HG03139 (cell line): ENCODE measurements around the gene SPACDR.

Experiments used
- ATAC-seq: cut with Tn5 transposase; IDR thresholded peaks from one replicate; pipeline ENCODE4 v1.9.1; 2021; ENCODE audit not compliant: unreplicated experiment

Gene SPACDR

DNA sequence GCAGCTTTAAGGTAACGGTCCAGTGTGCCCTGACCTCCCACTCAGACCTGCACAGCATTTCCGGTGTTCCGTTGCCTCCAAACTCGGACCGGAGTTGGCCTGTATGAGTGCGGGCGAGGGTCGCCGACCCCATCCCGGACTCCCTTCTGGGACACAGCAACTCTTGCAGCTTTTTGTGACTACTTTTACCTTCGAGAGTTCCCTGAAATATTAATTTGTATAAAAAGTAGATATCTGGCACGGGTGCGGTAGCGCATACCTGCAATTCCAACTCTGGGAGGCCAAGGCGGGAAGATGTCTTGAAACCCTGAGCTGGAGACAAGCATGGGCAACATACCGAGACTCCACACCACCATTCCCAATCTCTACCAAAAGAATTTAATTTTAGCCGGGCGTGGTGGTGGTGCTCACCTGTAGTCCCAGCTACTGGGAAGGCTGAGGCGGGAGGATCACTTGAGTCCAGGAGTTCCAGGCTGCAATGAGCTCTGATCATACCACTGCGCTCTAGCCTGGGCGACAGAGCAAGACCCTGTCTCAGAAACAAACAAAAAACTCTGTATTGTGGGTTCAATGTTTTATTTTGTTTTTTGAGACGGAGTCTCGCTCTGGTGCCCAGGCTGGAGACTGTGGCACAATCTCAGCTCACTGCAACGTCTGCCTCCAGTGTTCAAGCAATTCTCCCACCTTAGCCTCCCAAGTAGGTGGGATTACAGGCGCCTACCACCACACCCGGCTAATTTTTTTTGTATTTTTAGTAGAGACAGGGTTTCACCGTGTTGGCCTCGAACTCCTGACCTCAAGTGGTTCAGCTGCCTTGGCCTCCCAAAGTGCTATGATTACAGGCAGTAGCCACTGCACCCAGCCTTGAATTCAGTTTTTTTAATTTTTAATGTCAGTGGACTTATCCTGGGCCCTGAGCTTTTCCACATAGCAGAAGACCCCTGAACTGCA, 26.6 kb downstream of the SPACDR start:
- ATAC-seq = no peak

DNA sequence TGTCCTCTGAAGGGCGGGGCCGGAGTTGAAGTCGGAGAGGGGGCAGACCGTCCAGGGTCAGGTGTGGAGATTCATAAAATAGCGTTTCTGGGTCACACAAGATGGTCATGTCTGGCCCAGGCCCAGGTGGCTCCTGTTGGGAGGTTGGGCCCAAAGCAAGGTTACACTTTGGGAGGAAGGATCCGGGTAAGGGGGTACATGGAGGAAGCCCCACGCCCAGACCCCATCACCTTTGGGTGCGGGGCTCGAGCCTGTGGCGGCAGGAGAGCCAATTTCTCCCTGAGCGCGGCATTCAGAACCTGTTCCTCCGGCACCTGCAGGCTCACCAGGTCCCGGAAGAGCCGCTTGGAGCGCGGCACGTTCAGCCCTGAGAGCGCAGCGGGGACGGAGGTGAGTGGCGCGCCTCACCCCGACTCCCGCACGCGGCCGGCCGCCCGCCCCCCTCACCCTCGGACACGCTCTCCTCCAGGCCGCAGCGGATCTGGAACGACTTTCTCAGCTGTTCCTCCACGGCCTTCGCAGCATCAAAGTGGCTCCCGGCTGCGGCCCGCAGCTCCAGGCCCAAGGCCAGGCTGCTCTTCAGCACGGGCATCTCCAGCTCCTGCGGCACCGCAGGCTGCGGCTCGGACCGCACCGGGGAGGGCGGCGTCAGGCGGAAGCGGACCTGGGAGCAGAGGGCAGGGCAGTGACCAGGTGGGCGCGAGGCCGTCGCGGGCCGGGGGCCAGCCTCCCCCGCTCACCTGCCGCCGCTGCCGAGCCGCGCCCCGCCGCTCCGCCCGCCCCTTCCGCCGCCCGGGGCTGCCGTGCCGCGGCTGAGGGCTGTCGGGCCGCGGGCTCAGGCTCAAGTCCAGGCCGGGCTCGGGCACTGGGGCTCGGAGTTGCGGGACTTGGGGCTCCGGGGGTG, 28.4 kb downstream of the SPACDR start:
- peak; percentile 18 for ATAC-seq

DNA sequence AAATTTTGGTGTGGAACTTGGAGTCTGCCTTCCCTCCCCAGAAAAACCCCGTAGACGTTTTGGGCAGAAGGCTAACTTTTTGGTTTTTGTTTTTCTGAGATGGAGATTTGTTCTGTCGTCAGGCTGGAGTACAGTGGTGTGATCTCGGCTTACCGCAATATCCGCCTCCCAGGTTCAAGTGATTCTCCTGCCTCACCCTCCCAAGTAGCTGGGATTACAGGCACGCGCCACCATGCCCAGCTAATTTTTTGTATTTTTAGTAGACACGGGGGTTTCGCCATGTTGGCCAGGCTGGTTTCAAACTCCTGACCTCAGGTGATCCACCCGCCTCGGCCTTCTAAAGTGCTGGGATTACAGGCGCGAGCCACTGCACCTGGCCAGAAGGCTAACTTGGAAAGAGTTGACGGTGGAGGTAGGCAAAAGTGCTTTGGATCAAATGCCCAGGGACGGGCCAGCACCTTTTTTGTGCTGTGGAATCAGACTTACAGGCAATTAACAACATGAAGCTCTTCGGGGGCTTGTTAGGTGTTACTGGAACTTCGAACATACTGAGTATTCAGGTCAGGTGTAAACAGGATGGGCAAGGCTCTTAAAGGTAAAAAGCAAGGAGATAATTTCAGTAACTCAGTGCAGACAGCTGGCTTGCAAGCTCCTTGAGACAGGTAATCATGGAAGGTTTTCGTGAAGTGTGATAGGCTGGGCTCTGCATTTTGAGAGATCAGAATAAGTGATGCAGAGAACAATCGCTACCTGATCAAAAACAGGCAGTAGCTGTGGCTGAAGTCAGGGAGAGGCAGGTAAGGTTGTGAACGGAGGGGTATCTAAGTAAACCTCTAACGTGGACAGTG, 29.5 kb downstream of the SPACDR start:
- ATAC-seq = no peak

GRCh38 chr7:100433592-100434296, 30.3 kb downstream of the SPACDR start:
- ATAC-seq = no peak

GRCh38 chr7:100433276-100433591, 30.8 kb downstream of the SPACDR start:
- ATAC-seq = no peak

DNA sequence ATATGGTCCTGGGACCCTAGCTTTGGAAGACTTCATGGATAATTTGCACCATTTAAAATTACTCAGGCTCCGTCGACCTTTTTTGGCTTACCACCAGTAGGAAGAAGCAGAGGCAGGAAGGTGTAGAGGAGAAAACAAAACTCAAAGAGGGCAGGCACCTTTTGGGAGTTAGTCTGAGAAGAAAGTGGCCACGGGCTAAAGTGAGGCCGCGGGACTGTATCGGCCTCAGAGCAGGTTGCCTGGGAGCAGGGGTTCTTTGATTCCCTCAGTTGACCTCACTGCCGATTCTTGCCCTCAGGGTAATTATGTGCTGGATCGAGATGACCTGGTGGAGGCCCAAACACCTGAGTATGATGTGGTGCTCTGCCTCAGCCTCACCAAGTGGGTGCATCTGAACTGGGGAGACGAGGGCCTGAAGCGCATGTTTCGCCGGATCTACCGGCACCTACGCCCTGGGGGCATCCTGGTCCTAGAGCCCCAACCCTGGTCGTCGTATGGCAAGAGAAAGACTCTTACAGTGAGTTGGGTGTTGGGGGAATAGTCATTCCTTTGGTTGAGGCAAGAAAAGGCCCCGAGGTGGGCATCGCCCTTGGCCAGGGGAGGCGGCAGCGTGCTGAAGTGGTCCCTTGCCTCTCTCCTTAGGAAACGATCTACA, 31.3 kb downstream of the SPACDR start:
- no peak for ATAC-seq

- no peak for ATAC-seq
Measured at GRCh38 chr7:100432053-100432452, 32.0 kb downstream of the SPACDR start.

DNA sequence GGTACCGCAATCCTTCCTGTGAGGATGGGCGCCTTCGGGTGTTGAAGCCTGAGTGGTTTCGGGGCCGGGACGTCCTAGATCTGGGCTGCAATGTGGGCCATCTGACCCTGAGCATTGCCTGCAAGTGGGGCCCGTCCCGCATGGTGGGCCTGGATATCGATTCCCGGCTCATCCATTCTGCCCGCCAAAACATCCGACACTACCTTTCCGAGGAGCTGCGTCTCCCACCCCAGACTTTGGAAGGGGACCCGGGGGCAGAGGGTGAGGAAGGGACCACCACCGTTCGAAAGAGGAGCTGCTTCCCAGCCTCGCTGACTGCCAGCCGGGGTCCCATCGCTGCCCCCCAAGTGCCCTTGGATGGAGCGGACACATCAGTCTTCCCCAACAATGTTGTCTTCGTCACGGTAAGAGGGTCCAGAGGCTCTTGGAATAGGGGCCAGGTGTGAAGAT, 32.7 kb downstream of the SPACDR start:
- ATAC-seq = no peak

DNA sequence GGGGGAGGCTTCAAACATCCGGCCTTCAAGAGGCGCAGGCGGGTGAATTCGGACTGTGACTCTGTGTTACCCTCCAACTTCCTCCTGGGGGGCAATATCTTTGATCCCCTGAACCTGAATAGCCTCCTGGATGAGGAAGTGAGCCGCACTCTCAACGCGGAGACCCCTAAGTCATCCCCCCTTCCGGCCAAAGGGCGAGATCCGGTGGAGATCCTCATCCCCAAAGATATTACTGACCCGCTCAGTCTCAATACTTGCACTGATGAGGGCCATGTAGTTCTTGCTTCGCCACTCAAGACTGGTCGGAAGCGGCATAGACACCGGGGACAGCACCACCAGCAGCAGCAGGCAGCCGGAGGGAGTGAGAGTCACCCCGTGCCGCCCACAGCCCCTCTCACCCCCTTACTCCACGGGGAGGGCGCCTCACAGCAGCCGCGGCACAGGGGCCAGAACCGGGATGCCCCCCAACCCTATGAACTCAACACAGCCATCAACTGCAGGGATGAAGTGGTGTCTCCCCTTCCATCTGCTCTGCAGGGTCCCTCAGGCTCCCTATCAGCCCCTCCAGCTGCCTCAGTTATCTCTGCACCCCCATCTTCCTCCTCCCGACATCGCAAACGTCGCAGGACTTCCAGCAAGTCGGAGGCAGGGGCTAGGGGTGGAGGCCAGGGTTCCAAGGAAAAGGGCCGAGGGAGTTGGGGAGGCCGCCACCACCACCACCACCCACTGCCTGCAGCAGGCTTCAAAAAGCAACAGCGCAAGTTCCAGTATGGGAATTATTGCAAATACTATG, 33.4 kb downstream of the SPACDR start:
- no peak for ATAC-seq

GRCh38 chr7:100429637-100430492, 34.2 kb downstream of the SPACDR start, which contains the start of gene MEPCE:
Gene MEPCE, plus strand, starts transcription at chr7:100429831. Its CDS starts 188 bp downstream, at chr7:100430019.
- peak; percentile 34 for ATAC-seq

DNA sequence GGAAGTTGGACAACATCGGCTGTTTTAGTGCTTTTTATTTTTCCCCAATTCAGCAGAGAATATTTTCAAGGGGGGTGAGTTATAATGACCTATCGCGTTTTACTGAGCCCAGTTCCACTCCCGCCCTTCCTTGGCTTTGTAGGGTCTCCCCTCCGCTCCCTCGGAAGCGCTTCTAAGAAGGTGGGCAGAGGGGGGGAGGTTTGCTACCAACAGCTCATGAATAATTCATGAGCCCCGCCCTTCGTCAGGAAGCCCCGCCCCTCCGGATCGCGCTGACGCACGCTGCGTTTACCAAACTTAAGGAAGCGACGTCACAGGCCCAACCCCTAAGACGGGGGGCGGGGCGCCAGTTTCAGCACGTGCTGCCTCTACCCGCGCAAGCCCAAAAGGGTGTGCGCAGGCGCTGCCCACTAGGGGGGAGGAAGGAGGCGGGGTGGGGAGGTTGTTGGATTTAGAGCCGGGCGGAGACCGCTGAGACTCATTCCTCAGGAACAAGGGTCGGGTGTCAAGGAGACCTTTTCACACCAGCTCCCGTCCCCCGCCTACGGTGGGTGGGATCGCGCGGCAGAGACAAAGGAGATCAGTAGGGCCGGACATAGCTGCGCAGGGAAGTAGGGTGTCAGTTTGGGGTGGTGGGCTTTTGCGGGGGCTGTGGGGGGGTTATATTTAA, 35.0 kb downstream of the SPACDR start:
- ATAC-seq = peak; percentile 37

GRCh38 chr7:100428199-100428966, 35.7 kb downstream of the SPACDR start, which contains the start of gene ZCWPW1:
Gene ZCWPW1, minus strand, starts transcription at chr7:100428703. Its CDS starts 8,054 bp downstream, at chr7:100420649.
- peak; percentile 35 for ATAC-seq

DNA sequence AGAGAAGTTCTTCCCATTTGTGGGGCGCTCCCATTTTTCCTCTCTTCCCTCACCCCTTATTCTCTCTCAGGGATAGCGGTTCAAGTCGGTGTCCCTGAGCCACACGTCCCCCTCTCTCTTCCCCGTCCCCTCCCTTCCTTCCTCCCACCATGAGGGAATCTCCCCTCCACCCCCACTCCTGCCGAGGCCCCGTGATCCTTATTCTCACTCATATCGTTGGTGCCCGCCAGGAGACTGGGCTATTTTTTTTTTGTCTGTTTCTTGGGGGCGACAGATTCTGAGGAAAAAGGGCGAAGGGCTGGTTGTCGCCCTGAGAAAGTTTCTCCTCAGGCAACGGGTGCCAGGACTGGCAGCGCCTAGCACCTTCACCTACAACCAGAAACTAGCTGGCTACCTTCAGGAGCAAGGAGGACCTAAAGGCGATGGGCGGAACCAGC, 36.3 kb downstream of the SPACDR start:
- no peak for ATAC-seq

- ATAC-seq = no peak
Measured at GRCh38 chr7:100426516-100426915, 37.5 kb downstream of the SPACDR start.

- no peak for ATAC-seq
Measured at GRCh38 chr7:100425347-100425746, 38.7 kb downstream of the SPACDR start.

DNA sequence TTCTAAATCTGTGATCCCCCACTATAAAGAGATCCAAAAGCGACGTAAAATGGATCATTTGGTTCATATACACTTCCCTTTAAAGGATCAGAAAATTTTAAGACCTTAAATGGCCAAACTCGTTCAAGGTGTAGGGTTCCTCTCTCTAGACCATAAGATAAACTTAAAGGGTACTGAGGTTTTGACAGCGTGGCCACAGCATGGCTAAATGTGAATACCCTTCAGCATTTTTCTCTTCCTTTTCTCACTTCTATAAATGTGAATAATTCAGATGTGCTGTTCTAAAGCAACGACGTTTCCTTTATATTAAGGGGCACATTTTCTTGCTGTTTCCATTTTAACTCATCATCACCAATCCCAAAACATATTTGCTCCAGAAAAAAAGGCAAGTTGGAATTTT, 40.7 kb downstream of the SPACDR start:
- no peak for ATAC-seq
